Articular chondrocyte of knee joint (primary cell): ENCODE results near the gene RGS14. TPM values are rescaled to one million over a fixed set of nuclear protein-coding genes. Genes with fewer than 3 reads are reported as not detected.

Experiments used
- total RNA-seq: library from RNA; depleted of rRNA; stranded (reverse); fragments of >200 nt; gene quantifications from 2 replicates; pipeline ENCODE4 v1.2.3, GENCODE V29; 2012

The RGS14 gene, protein sequence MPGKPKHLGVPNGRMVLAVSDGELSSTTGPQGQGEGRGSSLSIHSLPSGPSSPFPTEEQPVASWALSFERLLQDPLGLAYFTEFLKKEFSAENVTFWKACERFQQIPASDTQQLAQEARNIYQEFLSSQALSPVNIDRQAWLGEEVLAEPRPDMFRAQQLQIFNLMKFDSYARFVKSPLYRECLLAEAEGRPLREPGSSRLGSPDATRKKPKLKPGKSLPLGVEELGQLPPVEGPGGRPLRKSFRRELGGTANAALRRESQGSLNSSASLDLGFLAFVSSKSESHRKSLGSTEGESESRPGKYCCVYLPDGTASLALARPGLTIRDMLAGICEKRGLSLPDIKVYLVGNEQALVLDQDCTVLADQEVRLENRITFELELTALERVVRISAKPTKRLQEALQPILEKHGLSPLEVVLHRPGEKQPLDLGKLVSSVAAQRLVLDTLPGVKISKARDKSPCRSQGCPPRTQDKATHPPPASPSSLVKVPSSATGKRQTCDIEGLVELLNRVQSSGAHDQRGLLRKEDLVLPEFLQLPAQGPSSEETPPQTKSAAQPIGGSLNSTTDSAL
- total RNA-seq, result 2.6 and 5.4 TPM in 2 replicates

DNA sequence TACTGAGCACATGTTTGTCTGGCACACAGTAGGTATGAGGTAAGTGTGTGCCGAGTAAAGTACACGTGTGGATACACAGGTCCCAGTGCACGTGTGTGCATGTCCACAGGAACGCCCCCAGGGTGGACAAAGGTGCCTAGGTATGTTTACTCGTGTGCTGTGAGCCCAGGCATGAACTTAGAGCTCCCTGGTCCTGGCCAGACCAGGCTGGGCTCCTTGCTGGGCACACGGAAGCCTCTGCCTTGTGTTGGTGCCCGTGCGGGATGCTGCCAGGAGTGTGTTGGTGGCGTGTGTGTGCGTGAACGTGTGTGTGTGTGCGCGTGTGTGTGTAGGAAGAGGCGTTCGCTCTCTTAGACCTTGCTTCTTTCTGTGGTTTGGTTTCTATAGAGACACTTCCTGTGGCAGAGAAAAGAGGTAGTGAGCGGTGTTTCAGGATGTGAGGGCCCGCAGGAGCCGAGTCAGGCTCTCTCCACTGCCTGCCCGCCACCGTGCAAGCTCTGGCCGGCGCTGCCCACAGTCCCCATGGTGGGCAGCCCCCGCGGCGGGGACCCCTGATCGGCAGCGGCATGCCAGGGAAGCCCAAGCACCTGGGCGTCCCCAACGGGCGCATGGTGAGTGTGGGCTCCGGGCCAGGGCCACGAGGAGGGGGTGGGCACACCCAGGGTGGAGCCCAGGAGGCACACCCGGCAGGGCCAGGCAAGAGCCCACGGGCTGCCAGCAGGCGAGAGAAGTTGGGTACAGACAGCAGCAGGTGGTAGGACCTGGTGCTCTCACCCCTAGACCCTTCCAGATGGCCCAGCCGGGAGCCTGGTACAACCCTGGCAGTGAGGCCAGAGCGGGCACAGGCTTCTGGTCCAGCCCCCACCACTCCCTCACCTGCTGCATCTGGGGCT is at the start of gene RGS14:
RGS14 (plus strand) TSS at position 466 of the 893 bp plus-strand sequence; CDS start at position 567, 101 bp downstream.

DNA sequence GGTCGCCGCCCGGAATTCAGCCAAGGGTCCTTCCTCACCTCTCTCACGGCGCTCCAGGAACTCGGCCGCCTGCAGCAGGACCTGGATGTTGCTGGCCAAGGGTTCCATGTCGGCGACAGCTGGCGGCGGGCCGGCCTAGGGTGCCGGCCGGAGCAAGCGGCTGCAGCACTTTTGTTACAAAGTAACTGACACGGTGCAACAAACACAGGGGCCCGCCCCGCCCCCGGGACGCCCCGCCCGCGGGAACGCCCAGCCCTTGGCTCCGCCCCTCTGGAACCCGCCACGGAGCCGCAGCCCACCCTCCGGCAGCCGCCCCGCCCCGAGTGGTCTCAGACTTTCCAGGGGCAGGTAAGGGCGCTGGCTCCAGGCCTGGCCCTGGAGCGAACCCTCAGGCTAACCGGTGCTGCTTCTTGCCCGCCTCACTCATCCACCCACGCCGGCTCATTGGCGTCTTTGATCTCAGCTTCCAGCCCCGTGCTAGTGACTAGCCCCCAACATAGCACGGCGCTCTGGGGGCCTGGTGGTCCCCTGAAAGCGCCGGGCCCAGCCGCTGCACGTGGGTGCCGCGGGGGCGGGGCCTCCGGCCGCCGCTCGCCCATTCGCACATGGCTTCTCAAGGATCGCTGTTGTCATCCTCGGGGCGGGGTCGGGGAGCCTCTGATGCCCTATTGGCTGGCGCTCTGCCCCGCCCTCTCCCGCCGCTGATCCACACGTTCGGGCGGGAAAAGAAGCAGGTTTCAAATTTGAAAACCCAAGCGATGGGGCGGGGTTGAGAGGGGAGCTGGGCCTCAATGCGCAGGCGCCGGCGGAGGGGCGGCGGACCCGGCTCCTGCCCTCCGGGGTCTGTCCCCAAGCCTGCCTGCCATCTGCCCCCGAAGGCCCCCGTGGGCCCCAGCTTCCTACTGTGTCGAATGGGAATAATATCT is 45.7 kb upstream of the RGS14 start, which contains the start of gene MXD3:
MXD3 (minus strand) TSS at position 176 of the 926 bp plus-strand sequence; CDS start at position 108, 68 bp downstream.

DNA sequence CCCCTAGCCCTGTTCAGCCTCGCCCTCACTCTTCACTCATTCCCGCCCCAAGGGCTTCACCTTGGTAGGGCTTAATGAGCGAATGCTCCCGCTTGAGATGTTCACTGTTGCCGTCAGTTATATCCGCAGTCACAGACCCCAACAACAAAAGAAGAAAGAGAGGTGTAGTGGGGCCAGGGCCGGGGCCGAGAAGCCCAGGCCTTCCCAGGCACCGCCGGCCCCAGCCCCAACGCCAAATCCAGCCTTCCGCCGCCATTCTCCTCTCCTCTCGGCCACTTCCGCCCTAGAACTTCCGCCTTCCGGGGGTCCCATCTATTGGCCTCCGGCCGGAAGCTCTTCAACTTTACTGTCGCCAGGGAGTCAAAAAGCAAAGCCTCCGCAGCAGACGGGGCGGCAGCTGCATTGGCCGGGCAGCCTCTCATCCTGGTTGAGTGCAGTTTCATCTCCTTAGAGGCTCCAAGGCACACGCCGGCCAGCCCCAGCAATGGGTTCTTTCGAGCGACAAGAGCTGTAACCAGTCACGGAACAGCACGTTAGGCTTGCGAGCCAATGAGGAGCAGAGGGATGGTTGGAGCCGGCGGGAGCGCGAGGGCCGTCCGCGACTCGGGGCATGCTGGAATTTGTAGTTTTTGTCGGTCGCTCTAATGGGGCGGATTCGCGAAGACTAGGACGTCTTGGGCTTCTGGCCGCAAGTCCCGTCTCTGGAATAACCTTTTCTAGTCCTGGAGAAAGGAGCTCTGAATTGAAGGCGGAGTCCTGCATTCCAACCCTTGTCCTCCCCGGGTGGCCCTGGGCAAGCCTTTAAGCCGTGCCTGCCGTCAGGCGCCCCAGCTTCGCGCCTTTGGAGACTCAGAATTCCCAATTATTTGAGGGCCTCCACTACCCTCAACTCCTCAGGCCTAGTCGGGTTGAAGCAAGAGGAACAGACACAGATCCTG is 6.1 kb upstream of the RGS14 start, which contains the start of gene LMAN2:
LMAN2 (minus strand) TSS at position 277 of the 938 bp plus-strand sequence; CDS start at position 256, 21 bp downstream.

DNA sequence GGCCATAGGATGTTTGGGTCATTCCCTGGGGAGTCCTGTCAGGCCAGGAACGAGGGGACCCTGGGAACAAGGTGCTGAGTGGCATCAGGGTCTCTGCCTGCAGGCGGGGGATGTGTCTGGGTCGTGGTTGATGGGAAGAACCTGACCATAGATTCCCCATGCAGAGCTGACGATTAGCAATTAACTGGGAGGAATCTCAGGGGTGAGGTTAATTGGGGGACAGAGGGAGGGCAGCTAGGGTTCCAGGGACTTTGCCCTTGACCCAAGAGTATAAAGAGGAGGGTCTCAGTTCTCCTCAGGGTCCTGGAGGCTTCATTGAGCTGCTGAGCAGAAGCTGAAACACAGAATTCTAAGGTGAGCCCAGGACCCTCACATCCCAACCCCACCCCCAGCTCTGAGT is 26.4 kb downstream of the RGS14 start, which contains the start of gene SLC34A1:
SLC34A1 (plus strand) TSS at position 301 of the 400 bp plus-strand sequence. CDS start 1,308 bp downstream, outside the sequence.

DNA sequence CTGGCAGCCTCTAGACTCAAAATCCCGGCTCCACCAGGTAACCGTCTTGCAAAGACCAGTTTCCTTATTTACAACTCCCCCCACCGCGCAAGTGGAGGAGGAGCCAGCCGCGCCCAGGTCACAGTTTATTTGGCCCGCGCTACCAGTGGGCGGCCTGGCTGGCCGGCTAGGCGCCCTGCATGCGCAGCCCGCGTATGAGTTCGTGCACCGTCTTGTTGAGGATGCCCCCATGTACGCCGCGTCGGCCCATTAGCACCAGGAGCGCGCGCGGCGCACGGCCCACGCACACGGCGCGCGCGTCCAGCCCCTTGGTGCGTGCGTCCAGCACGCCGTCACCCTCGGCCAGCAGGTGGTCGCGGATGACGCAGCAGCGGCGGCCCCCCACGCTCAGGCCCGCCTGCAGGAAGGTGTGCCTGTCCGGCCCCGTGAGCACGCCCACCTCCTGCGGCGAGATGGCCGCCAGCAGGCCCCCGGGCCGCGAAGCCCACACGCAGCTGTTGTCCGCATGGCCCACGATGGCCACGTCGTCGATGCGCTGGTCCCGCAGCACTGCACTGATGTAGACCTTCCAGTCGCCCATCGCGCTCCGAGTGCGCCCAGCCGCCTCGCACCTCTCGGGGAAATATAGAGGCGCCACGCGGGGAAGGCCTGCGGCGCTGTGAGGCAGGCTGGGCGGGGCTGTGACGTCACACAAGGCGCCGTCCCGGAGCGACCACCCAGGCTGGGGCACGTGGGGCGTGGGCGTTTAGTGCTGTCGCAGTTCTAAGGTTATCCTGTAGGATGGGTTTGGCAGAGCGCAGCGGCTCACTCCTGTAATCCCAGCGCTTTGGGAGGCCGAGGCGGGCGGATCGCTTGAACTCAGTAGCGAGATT is 42.5 kb downstream of the RGS14 start, which contains the start of gene PFN3:
PFN3 (minus strand) TSS at position 665 of the 872 bp plus-strand sequence; CDS start at position 580, 85 bp downstream.

DNA sequence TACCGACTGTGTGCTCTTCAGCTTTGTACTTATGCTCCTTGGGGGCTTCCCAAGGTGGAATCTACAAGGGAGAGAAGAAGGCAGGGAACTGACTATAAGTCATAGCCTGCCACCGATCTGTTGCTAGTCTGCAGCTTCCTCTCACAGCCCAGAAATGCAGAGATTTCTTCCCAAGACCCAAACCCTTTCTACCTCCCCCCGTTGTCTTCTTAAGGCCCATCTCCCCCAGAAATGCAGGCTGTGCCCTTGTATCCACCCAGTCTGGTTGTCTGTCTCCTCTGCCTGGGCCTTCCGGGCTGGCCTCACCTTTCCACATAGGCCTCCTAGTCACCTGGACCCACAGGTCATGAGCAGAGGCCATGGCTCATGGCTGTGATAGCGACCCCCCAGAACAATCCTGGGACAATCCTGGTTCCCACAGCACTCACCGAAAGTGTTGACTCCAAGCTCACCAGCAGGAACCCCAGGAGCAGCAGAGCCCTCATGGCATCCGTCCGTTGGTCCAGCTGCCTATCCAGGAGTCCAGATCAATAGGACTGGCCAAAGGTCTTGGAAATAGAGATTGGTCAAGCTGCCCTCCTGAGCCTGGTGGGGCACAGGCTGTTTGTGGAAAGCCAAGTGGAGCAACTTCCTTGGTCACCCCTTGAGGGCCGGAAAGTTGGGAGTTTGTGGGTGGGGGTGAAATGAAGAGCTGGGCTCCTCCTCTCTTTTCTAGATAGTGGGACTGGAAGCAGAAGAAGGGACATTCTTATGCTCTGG is 51.5 kb downstream of the RGS14 start, which contains the start of gene F12:
F12 (minus strand) TSS at position 522 of the 759 bp plus-strand sequence; CDS start at position 485, 37 bp downstream.

Other genes starting within 250 kb of the RGS14 start
- 54.6 and 55.8 TPM in 2 replicates for gene NSD1, start 224.2 kb upstream of the RGS14 start, total RNA-seq
- gene RAB24, start 54.2 kb upstream of the RGS14 start, total RNA-seq, result 13.9 and 16.5 TPM in 2 replicates
- 83.1 and 89.0 TPM in 2 replicates for gene PRELID1, start 54.1 kb upstream of the RGS14 start, total RNA-seq
- gene MXD3, start 46.0 kb upstream of the RGS14 start, total RNA-seq, result 5.7 and 9.5 TPM in 2 replicates
- gene LMAN2, start 6.3 kb upstream of the RGS14 start, total RNA-seq, result 275 and 291 TPM in 2 replicates
- gene SLC34A1, start 26.5 kb downstream of the RGS14 start, total RNA-seq, result not detected in 2 replicates
- not detected in 2 replicates for gene PFN3, start 42.7 kb downstream of the RGS14 start, total RNA-seq
- 0.26 TPM in 1 of 2 replicates, not detected in the other for gene F12, start 51.6 kb downstream of the RGS14 start, total RNA-seq
- gene GRK6, start 68.8 kb downstream of the RGS14 start, total RNA-seq, result 11.5 and 12.8 TPM in 2 replicates
- 10.6 and 11.9 TPM in 2 replicates for gene PRR7, start 88.9 kb downstream of the RGS14 start, total RNA-seq
- 64.5 and 74.5 TPM in 2 replicates for gene DBN1, start 115.7 kb downstream of the RGS14 start, total RNA-seq
- gene PDLIM7, start 139.7 kb downstream of the RGS14 start, total RNA-seq, result 65.2 and 97.5 TPM in 2 replicates
- 0.54 and 0.91 TPM in 2 replicates for gene DOK3, start 151.9 kb downstream of the RGS14 start, total RNA-seq
- gene DDX41, start 159.0 kb downstream of the RGS14 start, total RNA-seq, result 48.2 and 59.7 TPM in 2 replicates
- 23.1 and 23.7 TPM in 2 replicates for gene FAM193B, start 196.6 kb downstream of the RGS14 start, total RNA-seq
- gene TMED9, start 234.3 kb downstream of the RGS14 start, total RNA-seq, result 111 and 123 TPM in 2 replicates
- 22.7 and 23.4 TPM in 2 replicates for gene B4GALT7, start 242.2 kb downstream of the RGS14 start, total RNA-seq